Osteoblast (primary cell): ENCODE results near the gene TAF5L. TPM values are rescaled to one million over a fixed set of nuclear protein-coding genes. Genes with fewer than 3 reads are reported as not detected.

Experiments
- DNase-seq: peaks from one replicate; pipeline ENCODE4 v3.0.0; 2011; ENCODE audit warnings: low spot score, mixed read lengths; ENCODE audit not compliant: insufficient read length; ENCODE audit errors: missing footprints
- H2AFZ ChIP-seq: 2 replicates; pipeline ENCODE4 v1.6.0; 2011; ENCODE audit warnings: mild to moderate bottlenecking, low read length
- H3K27ac ChIP-seq: 2 replicates; pipeline ENCODE4 v1.5.1; 2011; ENCODE audit warnings: mild to moderate bottlenecking, low read depth, low read length, moderate library complexity
- H3K27me3 ChIP-seq: 2 replicates; pipeline ENCODE4 v1.6.0; 2012; ENCODE audit warnings: mild to moderate bottlenecking, control low read depth, inconsistent platforms, low read length, moderate library complexity; ENCODE audit not compliant: insufficient read depth
- H3K36me3 ChIP-seq: 2 replicates; pipeline ENCODE4 v1.5.1; 2011; ENCODE audit warnings: mild to moderate bottlenecking, low read length, control low read depth, moderate library complexity; ENCODE audit not compliant: insufficient read depth
- H3K4me1 ChIP-seq: 2 replicates; pipeline ENCODE4 v1.5.1; 2011; ENCODE audit warnings: mild to moderate bottlenecking, low read length, control low read depth, moderate library complexity; ENCODE audit not compliant: insufficient read depth
- H3K4me2 ChIP-seq: 2 replicates; pipeline ENCODE4 v1.6.0; 2011; ENCODE audit warnings: mild to moderate bottlenecking, low read length; ENCODE audit not compliant: insufficient read depth
- H3K4me3 ChIP-seq: fragments of 200-600 bp; sonication (generic); 3 replicates; pipeline ENCODE4 v1.5.1; 2012; ENCODE audit warnings: mild to moderate bottlenecking, low read length, inconsistent platforms; ENCODE audit not compliant: insufficient read depth
- H3K79me2 ChIP-seq: 2 replicates; pipeline ENCODE4 v1.6.0; 2012; ENCODE audit warnings: mild to moderate bottlenecking, low read length, control low read depth, inconsistent platforms; ENCODE audit not compliant: insufficient read depth
- H3K9me3 ChIP-seq: 2 replicates; pipeline ENCODE4 v1.5.1; 2011; ENCODE audit warnings: low read depth, low read length, control low read depth
- H4K20me1 ChIP-seq: 2 replicates; pipeline ENCODE4 v1.6.0; 2012; ENCODE audit warnings: mild to moderate bottlenecking, low read length, control low read depth; ENCODE audit not compliant: insufficient read depth
- CTCF ChIP-seq: IDR thresholded peaks from 2 replicates; pipeline ENCODE4 v1.5.1; 2011; ENCODE audit warnings: mild to moderate bottlenecking, low read depth, low read length, moderate library complexity; ENCODE audit errors: extremely low read depth
- total RNA-seq: library from RNA; depleted of rRNA; stranded (reverse); fragments of >200 nt; gene quantifications from 2 replicates; pipeline ENCODE4 v1.2.3, GENCODE V29; 2012

The TAF5L gene
- total RNA-seq, 1 donor, result 13.4 TPM

- Histone ChIP-seq H3K27me3 (no peaks in the 10 kb centered on the region), H3K9me3 (no peaks in the 10 kb centered on the region), H3K4me1 (no peaks in the 10 kb centered on the region), H3K36me3 (peaks cover 30% of the 10 kb centered on the region), H4K20me1 (peaks cover 6% of the 10 kb centered on the region), H3K79me2 (peaks cover 23% of the 10 kb centered on the region), H3K4me3 (no peak overlapping the region), H2AFZ (no peak overlapping the region), H3K4me2 (no peak overlapping the region), H3K27ac (no peak overlapping the region)
- DNase-seq, result no peak
- TF ChIP-seq CTCF, result no peak
Measured at GRCh38 chr1:229637746-229638145, 11.8 kb upstream of the TAF5L start.

- Histone ChIP-seq H3K36me3 (peaks cover 30% of the 10 kb centered on the region), H4K20me1 (peaks cover 5% of the 10 kb centered on the region), H3K4me1 (no peaks in the 10 kb centered on the region), H3K4me2 (no peak overlapping the region), H2AFZ (no peak overlapping the region), H3K79me2 (peaks cover 29% of the 10 kb centered on the region), H3K4me3 (no peak overlapping the region), H3K9me3 (no peaks in the 10 kb centered on the region), H3K27ac (no peak overlapping the region), H3K27me3 (no peaks in the 10 kb centered on the region)
- no peak for DNase-seq
- TF ChIP-seq CTCF, result no peak
Measured at GRCh38 chr1:229636042-229636441, 10.1 kb upstream of the TAF5L start.

GRCh38 chr1:229631966-229632365 lies 6.0 kb upstream of the TAF5L start:
- no peak overlapping the region for H3K4me3 ChIP-seq
- H3K36me3 ChIP-seq, result peaks cover 20% of the 10 kb centered on the region
- no peaks in the 10 kb centered on the region for H3K9me3 ChIP-seq
- H3K4me1 ChIP-seq, result peaks cover 24% of the 10 kb centered on the region
- no peak overlapping the region for H3K27ac ChIP-seq
- no peak overlapping the region for H2AFZ ChIP-seq
- H3K79me2 ChIP-seq, result peaks cover 49% of the 10 kb centered on the region
- H3K4me2 ChIP-seq, result no peak overlapping the region
- DNase-seq, result no peak
- peaks cover 5% of the 10 kb centered on the region for H4K20me1 ChIP-seq
- H3K27me3 ChIP-seq, result no peaks in the 10 kb centered on the region
- no peak for TF ChIP-seq CTCF

- Histone ChIP-seq H2AFZ (no peak overlapping the region), H3K9me3 (no peaks in the 10 kb centered on the region), H3K27me3 (no peaks in the 10 kb centered on the region), H4K20me1 (peaks cover 5% of the 10 kb centered on the region), H3K27ac (no peak overlapping the region), H3K4me2 (no peak overlapping the region), H3K4me1 (peaks cover 28% of the 10 kb centered on the region), H3K4me3 (no peak overlapping the region), H3K79me2 (peaks cover 57% of the 10 kb centered on the region), H3K36me3 (peaks cover 12% of the 10 kb centered on the region)
- TF ChIP-seq CTCF, result no peak
- no peak for DNase-seq
Measured at GRCh38 chr1:229631148-229631547, 5.2 kb upstream of the TAF5L start.
